Ishikawa (cell line): Measurements from ENCODE around the gene TPCN2.

Source experiments
- CEBPB ChIP-seq: IDR thresholded peaks from 2 replicates; pipeline ENCODE4 v1.6.1; 2012
- CREB1 ChIP-seq: IDR thresholded peaks from 2 replicates; pipeline ENCODE4 v1.6.1; 2012; ENCODE audit warnings: low read depth
- EP300 ChIP-seq: IDR thresholded peaks from 2 replicates; pipeline ENCODE4 v1.6.1; 2012; ENCODE audit warnings: borderline replicate concordance
- FOXM1 ChIP-seq: IDR thresholded peaks from 2 replicates; pipeline ENCODE4 v1.6.1; 2012; ENCODE audit warnings: low read depth, borderline replicate concordance
- MAX ChIP-seq: IDR thresholded peaks from 2 replicates; pipeline ENCODE4 v1.6.1; 2012
- NFIC ChIP-seq: IDR thresholded peaks from 2 replicates; pipeline ENCODE4 v1.6.1; 2012
- REST ChIP-seq: IDR thresholded peaks from 2 replicates; pipeline ENCODE4 v1.6.1; 2012; ENCODE audit warnings: low read depth, mild to moderate bottlenecking
- TAF1 ChIP-seq: IDR thresholded peaks from 2 replicates; pipeline ENCODE4 v1.6.1; 2012; ENCODE audit warnings: low read depth, mild to moderate bottlenecking
- TEAD4 ChIP-seq: IDR thresholded peaks from 2 replicates; pipeline ENCODE4 v1.6.1; 2012
- USF1 ChIP-seq: IDR thresholded peaks from 2 replicates; pipeline ENCODE4 v1.6.1; 2012

GRCh38 chr11:69039501-69039900, 9.2 kb upstream of the TPCN2 start:
- no peak for TF ChIP-seq FOXM1
- TF ChIP-seq REST: no peak
- TF ChIP-seq NFIC: no peak
- no peak for TF ChIP-seq TAF1
- no peak for TF ChIP-seq EP300
- TF ChIP-seq MAX: no peak
- no peak for TF ChIP-seq CEBPB
- TF ChIP-seq USF1: no peak
- no peak for TF ChIP-seq TEAD4
- TF ChIP-seq CREB1: no peak
